ENCODE results near the gene RPS28.

Gene RPS28

DNA sequence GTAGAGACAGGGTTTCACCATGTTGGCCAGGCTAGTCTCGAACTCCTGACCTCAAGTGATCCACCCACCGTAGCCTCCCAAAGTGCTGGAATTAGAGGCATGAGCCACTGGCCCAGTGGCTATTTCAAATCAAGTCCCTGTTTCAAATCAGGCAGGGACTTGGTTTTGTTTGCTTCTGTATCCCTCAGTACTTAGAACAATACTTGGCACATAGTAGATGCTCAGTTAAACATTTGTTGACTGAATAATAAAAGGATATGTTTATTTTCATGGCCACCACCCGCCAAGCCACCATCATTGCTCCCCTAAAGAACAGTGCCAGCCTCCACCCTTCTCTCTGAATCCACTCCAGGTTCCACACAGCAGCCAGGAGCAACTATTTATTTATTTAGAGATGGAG is 4.2 kb downstream of the RPS28 start:
- no peak for ATAC-seq (replicated peaks)
- Mint-ChIP-seq H3K27ac (no peak overlapping the region), H3K36me3 (ENCODE audit: insufficient read depth) (peaks cover 34% of the 10 kb centered on the region), H3K4me1 (ENCODE audit: low read depth in 2 of 2) (peaks cover 11 to 19% of the 10 kb centered on the region in 2 donors), H3K4me3 (no peak overlapping the region), H3K9me3 (no peaks in the 10 kb centered on the region), H3K27me3 (no peaks in the 10 kb centered on the region)
- DNase-seq = no peak

GRCh38 chr19:8329996-8330395 is 8.7 kb downstream of the RPS28 start:
- Mint-ChIP-seq H3K4me1 (ENCODE audit: low read depth in 2 of 2) (no peaks in the 10 kb centered on the region), H3K36me3 (ENCODE audit: insufficient read depth) (peaks cover 12% of the 10 kb centered on the region), H3K27ac (no peak overlapping the region), H3K27me3 (no peaks in the 10 kb centered on the region), H3K9me3 (no peaks in the 10 kb centered on the region), H3K4me3 (no peak overlapping the region)
- no peak for ATAC-seq (replicated peaks)
- no peak for DNase-seq

DNA sequence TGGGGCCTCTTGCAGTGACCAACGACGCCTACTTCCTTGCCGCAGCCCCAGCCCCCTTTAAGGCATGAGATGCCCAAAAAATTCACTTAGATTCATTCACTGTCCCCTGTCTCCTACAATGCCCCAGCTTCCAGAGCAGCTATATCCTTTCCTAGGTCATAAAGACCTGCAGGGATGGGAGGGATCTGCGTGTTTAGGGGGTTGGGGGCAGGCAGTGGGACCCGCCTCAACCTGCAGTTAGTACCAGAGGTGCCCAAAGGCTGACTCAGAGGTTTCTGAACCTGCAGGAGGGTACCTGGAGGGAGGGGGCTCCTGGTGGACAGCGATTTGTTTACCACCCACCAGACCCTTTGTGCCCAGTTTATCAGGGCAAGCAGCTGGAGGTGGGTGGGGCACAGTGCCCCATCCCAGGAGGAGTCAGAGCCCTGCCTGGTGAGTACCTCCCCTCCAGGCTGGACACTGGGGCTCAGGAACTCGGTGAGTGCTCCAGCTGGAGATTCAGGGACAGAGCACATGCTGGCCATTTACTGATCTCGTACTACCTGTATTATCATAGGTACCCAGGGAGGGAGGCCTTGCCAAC is 10.1 kb downstream of the RPS28 start:
- Mint-ChIP-seq H3K27me3 (peaks cover 1 to 10% of the 10 kb centered on the region in 2 donors), H3K9me3 (no peaks in the 10 kb centered on the region), H3K27ac (no peak overlapping the region), H3K36me3 (ENCODE audit: insufficient read depth) (peaks cover 6% of the 10 kb centered on the region), H3K4me1 (ENCODE audit: low read depth in 2 of 2) (peaks cover 0 to 5% of the 10 kb centered on the region in 2 donors), H3K4me3 (no peak overlapping the region)
- ATAC-seq (replicated peaks) (no peak), DNase-seq (no peak)

- Mint-ChIP-seq H3K4me3 (no peak overlapping the region), H3K36me3 (ENCODE audit: insufficient read depth) (peaks cover 6% of the 10 kb centered on the region), H3K27ac (no peak overlapping the region), H3K27me3 (peaks cover 6 to 25% of the 10 kb centered on the region in 2 donors), H3K9me3 (no peaks in the 10 kb centered on the region), H3K4me1 (ENCODE audit: low read depth in 2 of 2) (peaks cover 0 to 9% of the 10 kb centered on the region in 2 donors)
- DNase-seq = no peak
- no peak for ATAC-seq (replicated peaks)
Observed at GRCh38 chr19:8332976-8333766, 11.9 kb downstream of the RPS28 start.

DNA sequence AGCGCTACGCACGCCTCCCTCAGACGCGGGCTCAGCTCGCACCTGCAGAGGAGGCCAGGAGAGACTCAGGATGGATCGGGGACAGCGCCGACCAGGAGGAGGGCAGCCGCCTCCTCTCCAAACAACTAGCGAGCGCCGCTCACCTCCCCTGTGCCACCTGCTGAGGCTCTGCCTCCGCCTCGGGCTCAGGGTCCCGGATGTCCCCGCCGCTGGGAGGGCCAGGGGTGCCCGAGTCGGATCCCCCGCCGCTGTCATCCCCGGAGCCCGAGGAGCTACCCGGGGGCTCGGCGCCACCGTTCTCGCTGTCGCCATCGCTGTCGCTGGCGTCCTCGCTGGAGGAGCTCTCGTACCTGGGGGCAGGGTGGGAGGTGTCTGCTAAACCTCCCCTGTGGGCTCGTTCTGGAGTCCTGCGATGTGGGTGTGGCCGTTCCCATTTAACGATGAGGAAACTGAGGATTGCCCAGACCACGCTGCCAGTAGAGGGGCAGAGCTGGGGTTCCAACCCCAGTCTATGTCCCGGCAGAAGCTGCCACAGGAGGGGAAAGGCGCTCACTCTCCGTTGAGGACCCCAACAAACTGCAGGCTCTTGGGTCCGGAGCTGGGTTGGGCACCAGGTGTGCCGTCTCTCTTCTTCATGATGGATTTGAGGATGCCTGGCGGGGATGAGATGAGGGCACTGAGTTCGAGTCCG is 12.6 kb downstream of the RPS28 start:
- Mint-ChIP-seq H3K4me1 (ENCODE audit: low read depth in 2 of 2) (peaks cover 0 to 9% of the 10 kb centered on the region in 2 donors), H3K27ac (no peak overlapping the region), H3K4me3 (peak overlapping the region; percentile 18 to 36), H3K27me3 (peaks cover 6 to 25% of the 10 kb centered on the region in 2 donors), H3K9me3 (no peaks in the 10 kb centered on the region), H3K36me3 (ENCODE audit: insufficient read depth) (peaks cover 6% of the 10 kb centered on the region)
- ATAC-seq (replicated peaks) (no peak), DNase-seq (no peak)

DNA sequence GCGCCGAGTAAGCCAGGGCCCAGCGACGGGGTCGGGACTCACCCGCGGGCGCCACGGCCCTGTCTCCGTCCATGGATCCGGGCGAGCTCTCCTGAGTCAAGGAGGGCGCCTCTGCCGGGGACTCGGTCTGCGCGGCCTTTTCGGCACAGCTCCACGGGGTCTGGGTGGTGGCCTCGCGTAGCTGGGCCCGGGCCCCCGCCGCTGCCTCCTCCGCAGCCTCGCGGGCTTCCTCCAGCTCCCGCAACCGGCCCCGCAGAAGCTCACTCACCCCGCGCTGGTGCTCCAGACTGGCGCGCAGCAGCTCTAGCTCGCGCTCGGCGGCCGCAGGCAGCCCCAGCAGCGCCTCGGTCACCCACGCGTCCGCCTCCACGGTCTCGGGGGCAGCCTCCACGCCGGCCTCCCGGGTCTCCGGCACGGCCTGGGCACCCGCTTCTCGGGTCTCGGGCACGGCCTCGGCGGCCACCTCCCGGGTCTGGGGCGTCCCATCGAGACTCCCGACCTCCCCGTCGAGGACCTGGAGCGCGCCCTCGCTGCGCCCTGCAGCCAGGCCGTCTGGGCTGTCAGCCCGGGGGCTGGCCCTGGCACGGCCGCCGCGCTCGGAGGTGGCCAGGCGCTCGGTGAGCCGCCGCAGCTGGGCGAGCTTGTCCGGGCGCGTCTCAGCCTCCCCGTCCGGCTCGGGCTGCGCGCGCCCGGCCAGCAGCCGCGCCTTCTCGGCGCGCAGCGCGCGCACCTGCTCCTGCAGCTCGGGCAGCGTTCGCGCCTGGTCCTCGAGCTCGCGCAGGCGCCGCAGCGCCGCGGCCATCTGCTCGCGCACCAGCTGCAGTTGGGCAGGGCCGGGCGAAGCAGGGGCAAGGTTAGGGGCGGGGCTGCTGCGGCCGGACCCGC is 13.4 kb downstream of the RPS28 start:
- Mint-ChIP-seq H3K27me3 (peaks cover 6 to 25% of the 10 kb centered on the region in 2 donors), H3K9me3 (no peaks in the 10 kb centered on the region), H3K4me3 (peak overlapping the region; percentile 18 to 36), H3K27ac (no peak overlapping the region), H3K4me1 (ENCODE audit: low read depth in 2 of 2) (peaks cover 0 to 9% of the 10 kb centered on the region in 2 donors), H3K36me3 (ENCODE audit: insufficient read depth) (peaks cover 5% of the 10 kb centered on the region)
- ATAC-seq (replicated peaks) (peak; percentile 55), DNase-seq (peak in 1 of 3 experiments; percentile 15)

GRCh38 chr19:8335343-8336071 is 14.2 kb downstream of the RPS28 start:
- no peak overlapping the region for H3K27ac Mint-ChIP-seq
- peaks cover 1 to 9% of the 10 kb centered on the region in 2 donors for H3K4me1 Mint-ChIP-seq (ENCODE audit: low read depth in 2 of 2)
- H3K36me3 Mint-ChIP-seq (ENCODE audit: insufficient read depth) = peaks cover 4% of the 10 kb centered on the region
- peak overlapping the region; percentile 48 to 63 for H3K4me3 Mint-ChIP-seq
- no peaks in the 10 kb centered on the region for H3K9me3 Mint-ChIP-seq
- peak in 1 of 3 experiments; percentile 28 for DNase-seq
- ATAC-seq (replicated peaks) = peak; percentile 83
- peaks cover 8 to 25% of the 10 kb centered on the region in 2 donors for H3K27me3 Mint-ChIP-seq

DNA sequence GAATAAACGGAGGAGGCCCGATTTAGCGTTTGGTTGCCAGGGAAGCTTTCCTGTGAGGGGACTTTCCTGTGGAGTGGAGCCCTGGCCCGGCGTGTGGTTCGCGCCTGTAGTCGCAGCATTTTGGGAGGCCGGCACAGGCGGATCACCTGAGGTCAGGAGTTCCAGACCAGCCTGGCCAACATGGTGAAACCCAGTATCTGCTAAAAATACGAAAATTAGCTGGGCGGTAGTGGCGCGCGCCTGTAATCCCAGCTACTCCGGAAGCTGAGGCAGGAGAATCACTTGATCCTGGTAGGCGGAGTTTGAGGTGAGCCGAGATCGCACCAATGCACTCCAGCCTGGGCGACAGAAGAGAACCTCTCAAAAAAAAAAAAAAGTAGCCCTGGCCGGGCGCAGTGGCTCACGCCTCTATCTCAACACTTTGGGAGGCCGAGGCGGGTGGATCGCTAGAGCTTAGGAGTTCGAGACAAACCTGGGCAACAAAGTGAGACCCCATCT is 14.8 kb downstream of the RPS28 start:
- peaks cover 12 to 25% of the 10 kb centered on the region in 2 donors for H3K27me3 Mint-ChIP-seq
- DNase-seq = no peak

DNA sequence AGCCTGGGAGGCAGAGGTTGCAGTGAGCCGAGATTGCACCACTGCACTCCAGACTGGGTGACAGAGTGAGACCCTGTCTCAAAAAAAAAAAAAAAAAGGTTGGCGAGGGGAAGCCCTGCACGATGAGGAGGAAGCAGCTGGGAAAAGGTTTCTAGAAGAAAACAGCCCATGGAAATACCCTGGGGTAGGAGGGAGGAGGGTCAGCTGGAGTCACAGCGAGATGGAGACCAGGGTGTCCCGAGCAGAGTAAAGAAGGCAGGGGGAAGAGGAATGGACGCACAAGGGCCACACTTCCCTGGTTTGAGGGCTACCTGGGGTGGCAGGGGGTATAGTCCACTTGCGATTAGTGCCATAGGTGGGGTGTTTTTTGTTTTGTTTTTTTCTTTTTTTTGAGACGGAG is 15.4 kb downstream of the RPS28 start:
- Mint-ChIP-seq H3K4me1 (ENCODE audit: low read depth in 2 of 2) (peaks cover 5 to 9% of the 10 kb centered on the region in 2 donors), H3K9me3 (no peaks in the 10 kb centered on the region), H3K27ac (no peak overlapping the region), H3K36me3 (ENCODE audit: insufficient read depth) (peaks cover 4% of the 10 kb centered on the region), H3K4me3 (peak overlapping the region in 1 of 2 donors; percentile 25), H3K27me3 (peaks cover 12 to 25% of the 10 kb centered on the region in 2 donors)
- ATAC-seq (replicated peaks) (no peak), DNase-seq (no peak)

More for the DNA sequence above, 14.8 kb downstream of the RPS28 start:
- H3K4me1 Mint-ChIP-seq (ENCODE audit: low read depth in 2 of 2) = peaks cover 5 to 9% of the 10 kb centered on the region in 2 donors
- H3K27ac Mint-ChIP-seq = no peak overlapping the region
- peak overlapping the region; percentile 48 to 63 for H3K4me3 Mint-ChIP-seq
- ATAC-seq (replicated peaks) = no peak
- peaks cover 4% of the 10 kb centered on the region for H3K36me3 Mint-ChIP-seq (ENCODE audit: insufficient read depth)
- H3K9me3 Mint-ChIP-seq = no peaks in the 10 kb centered on the region

DNA sequence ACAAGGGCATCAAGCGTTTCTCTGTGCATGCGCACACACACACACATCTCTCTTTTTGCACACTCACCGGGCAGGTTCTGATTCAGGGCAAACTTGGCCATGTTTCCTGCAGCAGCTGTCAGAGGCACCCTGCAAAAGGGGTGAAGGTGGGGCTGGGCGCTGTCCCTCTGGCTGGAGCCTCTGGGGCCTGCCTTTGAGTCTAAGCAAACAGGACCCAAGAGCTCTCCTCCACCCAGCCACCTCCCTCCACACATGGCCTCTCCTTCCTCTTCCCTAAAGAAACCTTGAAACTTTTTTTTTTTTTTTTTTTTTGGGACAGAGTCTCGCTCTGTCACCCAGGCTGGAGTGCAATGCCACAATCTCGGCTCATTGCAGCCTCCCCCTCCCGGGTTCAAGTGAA is 16.4 kb downstream of the RPS28 start:
- DNase-seq = no peak
- H3K36me3 Mint-ChIP-seq (ENCODE audit: insufficient read depth) = peaks cover 4% of the 10 kb centered on the region
- H3K4me3 Mint-ChIP-seq = no peak overlapping the region
- H3K27me3 Mint-ChIP-seq = peaks cover 12 to 25% of the 10 kb centered on the region in 2 donors
- H3K4me1 Mint-ChIP-seq (ENCODE audit: low read depth in 2 of 2) = peaks cover 7 to 9% of the 10 kb centered on the region in 2 donors
- ATAC-seq (replicated peaks) = no peak
- H3K9me3 Mint-ChIP-seq = no peaks in the 10 kb centered on the region
- H3K27ac Mint-ChIP-seq = no peak overlapping the region

DNA sequence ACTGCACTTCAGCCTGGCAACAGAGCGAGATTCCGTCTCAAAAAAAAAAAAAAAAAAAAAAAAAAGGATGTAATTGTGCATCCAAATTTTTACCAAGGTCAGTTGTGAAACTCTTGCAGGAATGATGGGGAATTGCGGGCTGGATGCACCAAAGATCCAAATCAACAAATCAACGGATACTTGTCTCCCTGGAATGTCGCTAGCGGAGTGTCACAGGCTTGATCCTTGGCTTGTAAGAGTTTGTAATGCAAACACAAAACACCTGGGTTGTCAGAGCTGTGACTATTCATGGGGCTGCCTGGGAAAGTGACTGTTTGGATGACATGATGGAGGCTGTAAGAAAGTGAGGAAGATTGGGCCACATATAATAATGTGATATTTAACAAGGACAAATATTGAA is 17.5 kb downstream of the RPS28 start:
- Mint-ChIP-seq H3K4me1 (ENCODE audit: low read depth in 2 of 2) (peaks cover 12 to 13% of the 10 kb centered on the region in 2 donors), H3K27me3 (peaks cover 12 to 32% of the 10 kb centered on the region in 2 donors), H3K36me3 (ENCODE audit: insufficient read depth) (no peaks in the 10 kb centered on the region), H3K27ac (no peak overlapping the region), H3K4me3 (no peak overlapping the region), H3K9me3 (no peaks in the 10 kb centered on the region)
- no peak for ATAC-seq (replicated peaks)
- DNase-seq = no peak

DNA sequence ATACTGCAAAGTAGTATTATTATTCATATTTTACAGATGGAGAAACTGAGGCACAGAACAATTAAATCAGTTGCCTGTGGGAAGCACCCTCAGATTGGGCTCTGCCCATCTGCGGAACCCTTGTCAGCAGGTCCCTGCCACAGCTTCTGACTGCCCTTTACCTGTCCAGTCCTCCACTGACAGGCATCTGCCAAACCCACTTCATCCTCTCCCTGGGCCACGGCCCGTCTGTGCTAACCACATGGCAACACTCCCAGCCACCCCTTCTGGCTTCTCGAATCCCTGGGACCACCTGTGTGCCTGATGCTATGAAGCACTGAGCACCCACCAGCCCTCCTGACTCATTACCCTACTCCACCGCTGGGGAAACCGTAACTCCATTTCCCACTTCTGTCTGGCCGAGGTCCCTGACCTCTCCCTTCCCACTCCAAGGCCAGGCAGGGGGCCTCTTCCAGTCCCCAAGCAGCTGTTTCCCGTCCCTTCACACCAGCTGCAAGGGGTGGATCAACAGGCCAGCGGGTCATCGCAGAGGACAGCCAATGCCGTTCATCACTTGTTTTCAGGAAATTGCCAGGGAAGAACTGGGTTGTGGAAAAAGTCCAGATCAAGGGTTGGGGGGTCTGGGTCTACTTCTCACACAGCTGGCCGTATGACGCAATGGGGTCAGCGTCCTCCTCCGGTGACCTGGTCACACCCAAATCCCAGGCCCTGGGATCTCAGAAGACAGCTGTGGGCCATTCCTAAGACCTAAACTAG is 19.2 kb downstream of the RPS28 start:
- no peaks in the 10 kb centered on the region for H3K9me3 Mint-ChIP-seq
- H3K27ac Mint-ChIP-seq = peak overlapping the region in 1 of 2 donors; percentile 41
- ATAC-seq (replicated peaks) (no peak), DNase-seq (no peak)
- no peaks in the 10 kb centered on the region for H3K36me3 Mint-ChIP-seq (ENCODE audit: insufficient read depth)
- peaks cover 13% of the 10 kb centered on the region in 2 donors for H3K4me1 Mint-ChIP-seq (ENCODE audit: low read depth in 2 of 2)
- H3K27me3 Mint-ChIP-seq = peaks cover 12 to 30% of the 10 kb centered on the region in 2 donors
- no peak overlapping the region for H3K4me3 Mint-ChIP-seq
